ENCODE results near the gene DNAH14. TPM values are rescaled to one million over a fixed set of nuclear protein-coding genes. Genes with fewer than 3 reads are reported as not detected.

Gene DNAH14
- total RNA-seq, 4 donors from 2014 or later = 1.5 to 14.1 (median 3.3) TPM

GRCh38 chr1:224911217-224911616 is 18.3 kb upstream of the DNAH14 start:
- TF ChIP-seq CTCF (IDR thresholded peaks at IDR 0.05; ENCODE audit: low read depth) = no peak

GRCh38 chr1:224914292-224914900 is 15.1 kb upstream of the DNAH14 start:
- TF ChIP-seq CTCF (IDR thresholded peaks at IDR 0.05; ENCODE audit: low read depth) = no peak

GRCh38 chr1:224919508-224919907 is 10.0 kb upstream of the DNAH14 start:
- no peak for TF ChIP-seq CTCF (IDR thresholded peaks at IDR 0.05; ENCODE audit: low read depth)

GRCh38 chr1:224920930-224921329 is 8.5 kb upstream of the DNAH14 start:
- no peak for TF ChIP-seq CTCF (IDR thresholded peaks at IDR 0.05; ENCODE audit: low read depth)

GRCh38 chr1:224921354-224921753 is 8.1 kb upstream of the DNAH14 start:
- no peak for TF ChIP-seq CTCF (IDR thresholded peaks at IDR 0.05; ENCODE audit: low read depth)

GRCh38 chr1:224922404-224923164 is 6.9 kb upstream of the DNAH14 start:
- TF ChIP-seq CTCF (IDR thresholded peaks at IDR 0.05; ENCODE audit: low read depth) = no peak

GRCh38 chr1:224923726-224924125 is 5.7 kb upstream of the DNAH14 start:
- no peak for TF ChIP-seq CTCF (IDR thresholded peaks at IDR 0.05; ENCODE audit: low read depth)
